Osteoblast (primary cell): ENCODE results near the gene CIP2A. TPM values are rescaled to one million over a fixed set of nuclear protein-coding genes. Genes with fewer than 3 reads are reported as not detected.

ENCODE experiments used
- DNase-seq: peaks from one replicate; pipeline ENCODE4 v3.0.0; 2011; ENCODE audit warnings: low spot score, mixed read lengths; ENCODE audit not compliant: insufficient read length; ENCODE audit errors: missing footprints
- H2AFZ ChIP-seq: 2 replicates; pipeline ENCODE4 v1.6.0; 2011; ENCODE audit warnings: mild to moderate bottlenecking, low read length
- H3K27ac ChIP-seq: 2 replicates; pipeline ENCODE4 v1.5.1; 2011; ENCODE audit warnings: mild to moderate bottlenecking, low read depth, low read length, moderate library complexity
- H3K27me3 ChIP-seq: 2 replicates; pipeline ENCODE4 v1.6.0; 2012; ENCODE audit warnings: mild to moderate bottlenecking, control low read depth, inconsistent platforms, low read length, moderate library complexity; ENCODE audit not compliant: insufficient read depth
- H3K36me3 ChIP-seq: 2 replicates; pipeline ENCODE4 v1.5.1; 2011; ENCODE audit warnings: mild to moderate bottlenecking, low read length, control low read depth, moderate library complexity; ENCODE audit not compliant: insufficient read depth
- H3K4me1 ChIP-seq: 2 replicates; pipeline ENCODE4 v1.5.1; 2011; ENCODE audit warnings: mild to moderate bottlenecking, low read length, control low read depth, moderate library complexity; ENCODE audit not compliant: insufficient read depth
- H3K4me2 ChIP-seq: 2 replicates; pipeline ENCODE4 v1.6.0; 2011; ENCODE audit warnings: mild to moderate bottlenecking, low read length; ENCODE audit not compliant: insufficient read depth
- H3K4me3 ChIP-seq: fragments of 200-600 bp; sonication (generic); 3 replicates; pipeline ENCODE4 v1.5.1; 2012; ENCODE audit warnings: mild to moderate bottlenecking, low read length, inconsistent platforms; ENCODE audit not compliant: insufficient read depth
- H3K79me2 ChIP-seq: 2 replicates; pipeline ENCODE4 v1.6.0; 2012; ENCODE audit warnings: mild to moderate bottlenecking, low read length, control low read depth, inconsistent platforms; ENCODE audit not compliant: insufficient read depth
- H3K9me3 ChIP-seq: 2 replicates; pipeline ENCODE4 v1.5.1; 2011; ENCODE audit warnings: low read depth, low read length, control low read depth
- H4K20me1 ChIP-seq: 2 replicates; pipeline ENCODE4 v1.6.0; 2012; ENCODE audit warnings: mild to moderate bottlenecking, low read length, control low read depth; ENCODE audit not compliant: insufficient read depth
- total RNA-seq: library from RNA; depleted of rRNA; stranded (reverse); fragments of >200 nt; gene quantifications from 2 replicates; pipeline ENCODE4 v1.2.3, GENCODE V29; 2012
- TF ChIP-seq, protein P1 (sequence below): IDR thresholded peaks from 2 replicates; pipeline ENCODE4 v1.5.1; 2011; ENCODE audit warnings: mild to moderate bottlenecking, low read depth, low read length, moderate library complexity; ENCODE audit errors: extremely low read depth

Gene CIP2A
- total RNA-seq, 1 donor = 6.9 TPM

- Histone ChIP-seq H3K4me3 (no peak overlapping the region), H3K27me3 (no peaks in the 10 kb centered on the region), H3K4me1 (peaks cover 18% of the 10 kb centered on the region), H3K79me2 (no peaks in the 10 kb centered on the region), H3K36me3 (no peaks in the 10 kb centered on the region), H3K4me2 (peak overlapping the region; percentile 13), H2AFZ (peak overlapping the region; percentile 58), H3K9me3 (no peaks in the 10 kb centered on the region), H4K20me1 (no peaks in the 10 kb centered on the region), H3K27ac (peak overlapping the region; percentile 10)
- DNase-seq = no peak
- TF ChIP-seq, protein P1, sequence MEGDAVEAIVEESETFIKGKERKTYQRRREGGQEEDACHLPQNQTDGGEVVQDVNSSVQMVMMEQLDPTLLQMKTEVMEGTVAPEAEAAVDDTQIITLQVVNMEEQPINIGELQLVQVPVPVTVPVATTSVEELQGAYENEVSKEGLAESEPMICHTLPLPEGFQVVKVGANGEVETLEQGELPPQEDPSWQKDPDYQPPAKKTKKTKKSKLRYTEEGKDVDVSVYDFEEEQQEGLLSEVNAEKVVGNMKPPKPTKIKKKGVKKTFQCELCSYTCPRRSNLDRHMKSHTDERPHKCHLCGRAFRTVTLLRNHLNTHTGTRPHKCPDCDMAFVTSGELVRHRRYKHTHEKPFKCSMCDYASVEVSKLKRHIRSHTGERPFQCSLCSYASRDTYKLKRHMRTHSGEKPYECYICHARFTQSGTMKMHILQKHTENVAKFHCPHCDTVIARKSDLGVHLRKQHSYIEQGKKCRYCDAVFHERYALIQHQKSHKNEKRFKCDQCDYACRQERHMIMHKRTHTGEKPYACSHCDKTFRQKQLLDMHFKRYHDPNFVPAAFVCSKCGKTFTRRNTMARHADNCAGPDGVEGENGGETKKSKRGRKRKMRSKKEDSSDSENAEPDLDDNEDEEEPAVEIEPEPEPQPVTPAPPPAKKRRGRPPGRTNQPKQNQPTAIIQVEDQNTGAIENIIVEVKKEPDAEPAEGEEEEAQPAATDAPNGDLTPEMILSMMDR = peak; percentile 58
Observed at GRCh38 chr3:108552267-108553159, 36.7 kb downstream of the CIP2A start.

DNA sequence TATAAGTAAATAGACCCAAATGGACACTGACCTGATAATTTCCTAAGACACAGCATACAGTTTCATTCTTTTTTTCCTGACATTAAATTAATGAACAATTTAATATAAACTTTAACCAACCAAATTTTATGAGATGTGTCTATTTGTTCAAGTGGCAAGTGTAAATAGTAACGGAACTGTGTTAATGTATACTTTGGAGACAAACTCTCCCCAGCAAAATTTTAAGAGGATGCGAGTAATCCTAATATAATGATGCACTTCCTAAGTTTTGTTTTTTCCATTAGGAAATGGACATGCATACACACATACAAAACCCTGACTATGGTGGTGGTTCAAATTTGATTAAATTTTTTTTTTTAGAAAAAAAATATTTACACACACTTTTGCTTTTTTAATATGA is 40.4 kb downstream of the CIP2A start:
- Histone ChIP-seq H3K36me3 (peaks cover 3% of the 10 kb centered on the region), H3K4me3 (no peak overlapping the region), H3K4me1 (peaks cover 12% of the 10 kb centered on the region), H4K20me1 (no peaks in the 10 kb centered on the region), H3K4me2 (no peak overlapping the region), H3K27ac (no peak overlapping the region), H3K79me2 (no peaks in the 10 kb centered on the region), H3K9me3 (no peaks in the 10 kb centered on the region), H2AFZ (no peak overlapping the region), H3K27me3 (no peaks in the 10 kb centered on the region)
- DNase-seq = no peak
- TF ChIP-seq, protein P1 = no peak

GRCh38 chr3:108548304-108548703 is 40.9 kb downstream of the CIP2A start:
- no peak for DNase-seq
- no peak overlapping the region for H3K27ac ChIP-seq
- TF ChIP-seq, protein P1 = no peak

DNA sequence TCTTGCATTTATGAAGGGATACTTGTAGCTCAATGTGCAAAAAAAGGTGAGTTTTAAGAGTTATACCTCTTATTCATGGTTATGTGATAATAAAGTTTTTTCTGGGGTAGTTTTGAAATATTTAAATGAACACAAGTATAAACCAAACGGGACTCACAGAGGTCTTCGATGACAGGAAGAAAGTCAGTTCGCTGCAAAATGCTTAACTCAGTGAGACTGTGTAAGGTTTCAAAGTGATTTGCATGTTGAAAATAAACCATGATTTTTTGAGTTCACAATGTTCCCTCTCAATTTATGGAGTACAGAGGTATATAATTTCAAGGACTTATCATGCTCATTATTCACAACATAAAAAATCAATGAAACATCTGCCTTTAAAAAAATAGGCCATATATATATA is 42.5 kb downstream of the CIP2A start:
- TF ChIP-seq, protein P1 = no peak
- H2AFZ ChIP-seq = peak overlapping the region; percentile 56
- H3K79me2 ChIP-seq = no peaks in the 10 kb centered on the region
- DNase-seq = no peak
- H3K9me3 ChIP-seq = no peaks in the 10 kb centered on the region
- H3K27ac ChIP-seq = peak overlapping the region; percentile 4
- peaks cover 5% of the 10 kb centered on the region for H3K4me1 ChIP-seq
- peak overlapping the region; percentile 72 for H3K4me2 ChIP-seq
- peak overlapping the region; percentile 36 for H3K4me3 ChIP-seq
- no peaks in the 10 kb centered on the region for H3K27me3 ChIP-seq
- peaks cover 10% of the 10 kb centered on the region for H3K36me3 ChIP-seq
- H4K20me1 ChIP-seq = no peaks in the 10 kb centered on the region

More at GRCh38 chr3:108548304-108548703, 40.9 kb downstream of the CIP2A start:
- Histone ChIP-seq H3K36me3 (peaks cover 9% of the 10 kb centered on the region), H3K4me2 (no peak overlapping the region), H3K9me3 (no peaks in the 10 kb centered on the region), H3K4me1 (peaks cover 12% of the 10 kb centered on the region), H3K4me3 (no peak overlapping the region), H3K27me3 (no peaks in the 10 kb centered on the region), H4K20me1 (no peaks in the 10 kb centered on the region), H2AFZ (no peak overlapping the region), H3K79me2 (no peaks in the 10 kb centered on the region)
